Bone marrow (tissue), 2 donors: Measurements from ENCODE around the gene ATG7.
"Not testable (repeated sequence)": the region's sequence is repeated elsewhere in the genome, so short reads cannot be mapped to it uniquely, and the experiment has no call there.

Experiments
- DNase-seq, 2 donors: peaks; one replicate each; lab custom pipeline; 2025; lab: John Stamatoyannopoulos, UW

Gene ATG7

GRCh38 chr3:11300970-11301369, 28.8 kb downstream of the ATG7 start:
- no peak for DNase-seq

- DNase-seq, result no peak
Observed at GRCh38 chr3:11302444-11302843, 30.2 kb downstream of the ATG7 start.

GRCh38 chr3:11304175-11304574, 32.0 kb downstream of the ATG7 start:
- no peak for DNase-seq

GRCh38 chr3:11305509-11305908, 33.3 kb downstream of the ATG7 start:
- DNase-seq, result no peak

- DNase-seq, result no peak
Observed at GRCh38 chr3:11306817-11307589, 34.8 kb downstream of the ATG7 start.

GRCh38 chr3:11307830-11308432, 35.7 kb downstream of the ATG7 start:
- DNase-seq, result no peak

- no peak for DNase-seq
Observed at GRCh38 chr3:11310258-11310657, 38.1 kb downstream of the ATG7 start.

- DNase-seq, result no peak
Observed at GRCh38 chr3:11312166-11312565, 40.0 kb downstream of the ATG7 start.

GRCh38 chr3:11317300-11317699, 45.1 kb downstream of the ATG7 start:
- DNase-seq, result no peak

- DNase-seq, result no peak
Observed at GRCh38 chr3:11322931-11323330, 50.7 kb downstream of the ATG7 start.

GRCh38 chr3:11323813-11324212, 51.6 kb downstream of the ATG7 start:
- no peak for DNase-seq

GRCh38 chr3:11327619-11328018, 55.4 kb downstream of the ATG7 start:
- DNase-seq, result no peak

- no peak for DNase-seq
Observed at GRCh38 chr3:11328196-11328945, 56.2 kb downstream of the ATG7 start.

- DNase-seq, result no peak
Observed at GRCh38 chr3:11329777-11330176, 57.6 kb downstream of the ATG7 start.

- peak in 1 of 2 donors; percentile 2 for DNase-seq
Observed at GRCh38 chr3:11331101-11331500, 58.9 kb downstream of the ATG7 start.

- peak in 1 of 2 donors; percentile 43 for DNase-seq
Observed at GRCh38 chr3:11335056-11335608, 62.9 kb downstream of the ATG7 start.

GRCh38 chr3:11339541-11339940, 67.3 kb downstream of the ATG7 start:
- no peak for DNase-seq

- no peak for DNase-seq
Observed at GRCh38 chr3:11346416-11346815, 74.2 kb downstream of the ATG7 start.

- DNase-seq, result not testable (repeated sequence)
Observed at GRCh38 chr3:11348877-11349276, 76.7 kb downstream of the ATG7 start.

- no peak for DNase-seq
Observed at GRCh38 chr3:11349446-11349845, 77.2 kb downstream of the ATG7 start.

GRCh38 chr3:11350374-11350773, 78.2 kb downstream of the ATG7 start:
- DNase-seq, result no peak

- no peak for DNase-seq
Observed at GRCh38 chr3:11351451-11351850, 79.3 kb downstream of the ATG7 start.

- DNase-seq, result no peak
Observed at GRCh38 chr3:11356269-11356668, 84.1 kb downstream of the ATG7 start.
